ENCODE results near the gene MRPL16.
"Not testable (repeated sequence)": the region's sequence is repeated elsewhere in the genome, so short reads cannot be mapped to it uniquely, and the experiment has no call there.

The MRPL16 gene

GRCh38 chr11:59810189-59810910 is at the start of gene MRPL16:
Gene MRPL16 (minus strand): TSS chr11:59810778. CDS start chr11:59810658, 120 bp downstream.
- peak; percentile 70 to 87 (median 77) for DNase-seq (ENCODE audit: low read depth in 2 of 3, low spot score in 2 of 3)

GRCh38 chr11:59859673-59860072 is 49.1 kb upstream of the MRPL16 start:
- DNase-seq (ENCODE audit: low read depth in 2 of 3, low spot score in 2 of 3) = no peak

GRCh38 chr11:59857439-59858434 is 47.2 kb upstream of the MRPL16 start:
- DNase-seq (ENCODE audit: low read depth in 2 of 3, low spot score in 2 of 3) = no peak

GRCh38 chr11:59854871-59855270 is 44.3 kb upstream of the MRPL16 start:
- DNase-seq (ENCODE audit: low read depth in 2 of 3, low spot score in 2 of 3) = no peak

GRCh38 chr11:59851416-59851815 is 40.8 kb upstream of the MRPL16 start:
- not testable (repeated sequence) for DNase-seq (ENCODE audit: low read depth in 2 of 3, low spot score in 2 of 3)

- not testable (repeated sequence) for DNase-seq (ENCODE audit: low read depth in 2 of 3, low spot score in 2 of 3)
These were observed 39.0 kb upstream of the MRPL16 start for GRCh38 chr11:59849551-59849950.

GRCh38 chr11:59849129-59849528 is 38.6 kb upstream of the MRPL16 start:
- no peak for DNase-seq (ENCODE audit: low read depth in 2 of 3, low spot score in 2 of 3)

- not testable (repeated sequence) for DNase-seq (ENCODE audit: low read depth in 2 of 3, low spot score in 2 of 3)
These were observed 37.9 kb upstream of the MRPL16 start for GRCh38 chr11:59848439-59848838.

- DNase-seq (ENCODE audit: low read depth in 2 of 3, low spot score in 2 of 3) = no peak
These were observed 37.0 kb upstream of the MRPL16 start for GRCh38 chr11:59847626-59848025.

- DNase-seq (ENCODE audit: low read depth in 2 of 3, low spot score in 2 of 3) = no peak
These were observed 36.0 kb upstream of the MRPL16 start for GRCh38 chr11:59846556-59846955.

- no peak for DNase-seq (ENCODE audit: low read depth in 2 of 3, low spot score in 2 of 3)
These were observed 34.8 kb upstream of the MRPL16 start, which contains the start of gene CBLIF for GRCh38 chr11:59845399-59845798. Gene CBLIF (minus strand): TSS chr11:59845499. CDS start chr11:59845453, 46 bp downstream.

- DNase-seq (ENCODE audit: low read depth in 2 of 3, low spot score in 2 of 3) = no peak
These were observed 31.7 kb upstream of the MRPL16 start for GRCh38 chr11:59842316-59842715.

GRCh38 chr11:59841514-59841913 is 30.9 kb upstream of the MRPL16 start:
- no peak for DNase-seq (ENCODE audit: low read depth in 2 of 3, low spot score in 2 of 3)

- no peak for DNase-seq (ENCODE audit: low read depth in 2 of 3, low spot score in 2 of 3)
These were observed 29.0 kb upstream of the MRPL16 start for GRCh38 chr11:59839615-59840014.

GRCh38 chr11:59833602-59834001 is 23.0 kb upstream of the MRPL16 start:
- DNase-seq (ENCODE audit: low read depth in 2 of 3, low spot score in 2 of 3) = no peak

GRCh38 chr11:59829358-59829757 is 18.8 kb upstream of the MRPL16 start:
- no peak for DNase-seq (ENCODE audit: low read depth in 2 of 3, low spot score in 2 of 3)

GRCh38 chr11:59822989-59823566 is 12.5 kb upstream of the MRPL16 start:
- no peak for DNase-seq (ENCODE audit: low read depth in 2 of 3, low spot score in 2 of 3)

GRCh38 chr11:59818572-59818971 is 8.0 kb upstream of the MRPL16 start:
- DNase-seq (ENCODE audit: low read depth in 2 of 3, low spot score in 2 of 3) = no peak

- not testable (repeated sequence) for DNase-seq (ENCODE audit: low read depth in 2 of 3, low spot score in 2 of 3)
These were observed 5.9 kb upstream of the MRPL16 start for GRCh38 chr11:59816434-59816833.

GRCh38 chr11:59815754-59816153 is 5.2 kb upstream of the MRPL16 start:
- DNase-seq (ENCODE audit: low read depth in 2 of 3, low spot score in 2 of 3) = no peak

- DNase-seq (ENCODE audit: low read depth in 2 of 3, low spot score in 2 of 3) = no peak
These were observed 3.4 kb upstream of the MRPL16 start for GRCh38 chr11:59814021-59814420.

All from activated CD8-positive, alpha-beta memory T cell treated with anti-CD3 and anti-CD28 coated beads for 48 hours (primary cell).